Tibial nerve (tissue), 4 donors: ENCODE measurements around the gene TMEM144. TPM values are rescaled to one million over a fixed set of nuclear protein-coding genes. Genes with fewer than 3 reads are reported as not detected.

Source experiments
- DNase-seq, 2 donors: peaks; one replicate each; pipeline ENCODE4 v3.0.0-alpha.2; 2019; ENCODE audit warnings: low spot score in 2 of 2
- H3K27ac ChIP-seq, 4 donors: fragments of 200-600 bp; sonication (generic) in 3 of 4; one replicate each; pipeline ENCODE4 v1.5.1; 2017 to 2019; ENCODE audit warnings: mild to moderate bottlenecking in 1 of 4
- H3K27me3 ChIP-seq, 2 donors: fragments of 200-600 bp; sonication (generic) in 1 of 2; one replicate each; pipeline versions ENCODE4 v1.5.1 to v1.6.0; 2017 to 2019
- H3K36me3 ChIP-seq, 3 donors: fragments of 200-600 bp; sonication (generic); one replicate each; pipeline ENCODE4 v1.5.1; 2018 to 2019
- H3K4me1 ChIP-seq, 4 donors: fragments of 200-600 bp; sonication (generic) in 3 of 4; one replicate each; pipeline ENCODE4 v1.5.1; 2017 to 2019
- H3K4me3 ChIP-seq, 4 donors: fragments of 200-600 bp; sonication (generic) in 3 of 4; one replicate each; pipeline ENCODE4 v1.5.1; 2017 to 2019; ENCODE audit warnings: mild to moderate bottlenecking in 1 of 4, moderate library complexity in 1 of 4
- H3K9me3 ChIP-seq, 4 donors: fragments of 200-600 bp; sonication (generic) in 3 of 4; one replicate each; pipeline ENCODE4 v1.5.1; 2017 to 2019
- CTCF ChIP-seq, 5 experiments: fragments of 200-600 bp in 3 of 5; fragments of 450-650 bp in 2 of 5; sonication (generic) in 3 of 5; IDR thresholded peaks; one replicate each; pipeline ENCODE4 v1.5.1; 2016 to 2019; ENCODE audit warnings: antibody characterized with exemption in 5 of 5, mild to moderate bottlenecking in 3 of 5, moderate library complexity in 2 of 5
- EP300 ChIP-seq, 2 donors: sonication (generic); formaldehyde crosslinking; IDR thresholded peaks; one replicate each; pipeline ENCODE4 v1.6.1; 2017; ENCODE audit warnings: antibody characterized with exemption in 2 of 2, mild to moderate bottlenecking in 1 of 2
- POLR2A ChIP-seq, 2 donors: fragments of 450-650 bp; IDR thresholded peaks; one replicate each; pipeline ENCODE4 v1.6.1; 2017; ENCODE audit warnings: antibody characterized with exemption in 2 of 2, mild to moderate bottlenecking in 2 of 2, moderate library complexity in 2 of 2
- WGBS, 2 donors: methylation state at CpG; one replicate each; pipeline ENCODE4 v1.1.5; 2018; 5-methylcytosine and 5-hydroxymethylcytosine counted together
- total RNA-seq, 4 donors: library from RNA; depleted of rRNA; stranded (reverse); fragments of >200 nt; gene quantifications; one replicate each; pipeline ENCODE4 v1.1.0, GENCODE V29; 2016

TMEM144 gene
- total RNA-seq, 4 donors from 2014 or later = 4.9 to 23.8 (median 9.0) TPM

- Histone ChIP-seq H3K27me3 (no peaks in the 10 kb centered on the region), H3K9me3 (no peaks in the 10 kb centered on the region), H3K36me3 (peaks cover 0 to 16% (median 0%) of the 10 kb centered on the region in 3 donors), H3K27ac (no peak overlapping the region), H3K4me1 (no peaks in the 10 kb centered on the region), H3K4me3 (no peak overlapping the region)
- WGBS, 2 donors = 88 to 92% methylated on average over 3 of the region's 3 CpGs
- TF ChIP-seq EP300 (IDR thresholded peaks at IDR 0.05) = no peak
- no peak for TF ChIP-seq CTCF (IDR thresholded peaks at IDR 0.05)
- no peak for TF ChIP-seq POLR2A (IDR thresholded peaks at IDR 0.05)
- no peak for DNase-seq
Measured at GRCh38 chr4:158200214-158200613, 10.1 kb upstream of the TMEM144 start.

- WGBS, 2 donors = 95 to 100% methylated on average over 4 of the region's 4 CpGs
- Histone ChIP-seq H3K27ac (no peak overlapping the region), H3K9me3 (no peaks in the 10 kb centered on the region), H3K27me3 (no peaks in the 10 kb centered on the region), H3K4me1 (no peaks in the 10 kb centered on the region), H3K4me3 (no peak overlapping the region), H3K36me3 (peaks cover 0 to 21% (median 0%) of the 10 kb centered on the region in 3 donors)
- TF ChIP-seq POLR2A (IDR thresholded peaks at IDR 0.05) (no peak), EP300 (IDR thresholded peaks at IDR 0.05) (no peak), CTCF (IDR thresholded peaks at IDR 0.05) (no peak)
- no peak for DNase-seq
Measured at GRCh38 chr4:158201322-158201721, 9.0 kb upstream of the TMEM144 start.

- TF ChIP-seq POLR2A (IDR thresholded peaks at IDR 0.05) (no peak), EP300 (IDR thresholded peaks at IDR 0.05) (no peak), CTCF (IDR thresholded peaks at IDR 0.05) (no peak)
- Histone ChIP-seq H3K36me3 (peaks cover 0 to 21% (median 0%) of the 10 kb centered on the region in 3 donors), H3K27ac (no peak overlapping the region), H3K4me3 (no peak overlapping the region), H3K27me3 (no peaks in the 10 kb centered on the region), H3K4me1 (no peaks in the 10 kb centered on the region), H3K9me3 (no peaks in the 10 kb centered on the region)
- DNase-seq = no peak
Measured at GRCh38 chr4:158201876-158202275, 8.4 kb upstream of the TMEM144 start.

GRCh38 chr4:158202481-158202880 is 7.8 kb upstream of the TMEM144 start:
- Histone ChIP-seq H3K27me3 (no peaks in the 10 kb centered on the region), H3K9me3 (no peaks in the 10 kb centered on the region), H3K27ac (no peak overlapping the region), H3K4me1 (no peaks in the 10 kb centered on the region), H3K36me3 (peaks cover 0 to 21% (median 0%) of the 10 kb centered on the region in 3 donors), H3K4me3 (no peak overlapping the region)
- no peak for DNase-seq
- WGBS, 2 donors = 36 to 41% methylated on average over 1 of the region's 1 CpG
- TF ChIP-seq CTCF (IDR thresholded peaks at IDR 0.05) (no peak), EP300 (IDR thresholded peaks at IDR 0.05) (no peak), POLR2A (IDR thresholded peaks at IDR 0.05) (no peak)

- DNase-seq = no peak
- WGBS, 2 donors = 47 to 50% methylated on average over 2 of the region's 2 CpGs
Measured at GRCh38 chr4:158203436-158203835, 6.8 kb upstream of the TMEM144 start.

More at GRCh38 chr4:158203436-158203835, 6.8 kb upstream of the TMEM144 start:
- TF ChIP-seq CTCF (IDR thresholded peaks at IDR 0.05) = no peak
- no peak for TF ChIP-seq EP300 (IDR thresholded peaks at IDR 0.05)
- TF ChIP-seq POLR2A (IDR thresholded peaks at IDR 0.05) = no peak
- Histone ChIP-seq H3K27ac (no peak overlapping the region), H3K4me1 (no peaks in the 10 kb centered on the region), H3K4me3 (no peak overlapping the region), H3K27me3 (no peaks in the 10 kb centered on the region), H3K9me3 (no peaks in the 10 kb centered on the region), H3K36me3 (peaks cover 0 to 21% (median 0%) of the 10 kb centered on the region in 3 donors)
